T47D (cell line): ENCODE results near the gene RPTOR.

ENCODE experiments used
- DNase-seq, 2 experiments: peaks; one replicate each; pipeline versions ENCODE4 v3.0.0 to v3.0.0-alpha.2; 2011 to 2012; ENCODE audit warnings: low read depth in 1 of 2, low spot score in 1 of 2
- JUND ChIP-seq: IDR thresholded peaks from 2 replicates; pipeline ENCODE4 v1.6.1; 2012; ENCODE audit warnings: low read depth
- in situ Hi-C: cut with HindIII; loops from 2 replicates; pipeline ENCODE4 v1.10.0; 2016; ENCODE audit warnings: low sequenced_read_pairs, low pct_unique_long_range_greater_than_20kb

The RPTOR gene

DNA sequence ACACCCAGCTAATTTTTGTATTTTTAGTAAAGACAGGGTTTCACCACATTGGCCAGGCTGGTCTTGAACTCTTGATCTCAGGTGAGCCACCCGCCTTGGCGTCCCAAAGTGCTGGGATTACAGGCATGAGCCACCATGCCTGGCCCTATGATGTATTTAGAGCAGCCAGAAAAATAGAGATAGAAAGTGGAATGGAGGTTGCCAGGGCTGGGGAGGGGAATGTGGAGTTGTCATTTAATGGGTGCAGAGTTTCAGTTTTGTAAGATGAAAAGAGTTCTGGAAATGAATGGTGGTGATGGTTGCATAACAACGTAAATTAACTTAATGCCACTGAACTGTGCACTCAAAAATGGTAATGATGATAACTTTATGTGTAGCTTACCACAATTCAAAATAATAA, 36.7 kb upstream of the RPTOR start:
- DNase-seq: no peak
- no peak for TF ChIP-seq JUND
- in situ Hi-C loops: no loop called here

DNA sequence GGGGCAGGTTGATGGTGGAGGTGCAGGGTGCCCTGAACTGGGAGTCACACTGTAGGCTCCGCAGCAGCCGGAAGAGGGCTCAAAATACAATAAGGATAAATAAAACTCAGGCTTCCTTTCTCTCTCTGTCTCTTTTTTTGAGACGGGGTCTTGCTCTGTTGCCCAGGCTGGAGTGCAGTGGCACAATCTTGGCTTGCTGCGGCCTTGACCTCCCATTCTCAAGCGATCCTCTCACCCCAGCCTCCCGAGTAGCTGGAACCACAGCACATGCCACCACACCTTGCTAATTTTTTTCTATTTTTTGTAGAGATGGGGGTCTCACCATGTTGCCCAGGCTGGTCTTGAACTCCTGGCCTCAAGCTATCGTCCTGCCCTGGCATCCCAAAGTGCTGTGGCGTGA, 35.3 kb upstream of the RPTOR start:
- in situ Hi-C loops: no loop called here

DNA sequence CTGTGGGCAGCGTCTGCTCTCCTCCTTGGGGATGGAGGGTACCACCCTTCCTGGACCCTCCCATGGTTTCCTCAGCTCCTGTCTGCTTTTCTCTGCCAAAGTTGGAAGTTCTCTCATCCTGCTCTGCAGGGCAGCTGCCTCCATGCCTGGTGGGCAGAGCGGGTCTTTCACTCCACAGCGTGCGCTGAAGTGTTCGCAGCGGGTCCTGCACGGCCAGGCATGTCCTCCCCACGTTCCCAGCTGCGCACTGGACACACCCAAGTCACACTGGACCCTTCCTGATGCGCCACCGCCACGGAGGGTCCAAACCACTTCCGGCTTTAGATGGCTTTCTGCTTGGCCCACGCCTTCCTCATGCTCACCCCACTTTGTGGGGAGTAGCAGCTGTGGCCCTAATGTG, 34.5 kb upstream of the RPTOR start:
- DNase-seq: no peak
- in situ Hi-C loops: no loop called here
- TF ChIP-seq JUND: no peak

More for the DNA sequence above, 35.3 kb upstream of the RPTOR start:
- TF ChIP-seq JUND: no peak
- no peak for DNase-seq

DNA sequence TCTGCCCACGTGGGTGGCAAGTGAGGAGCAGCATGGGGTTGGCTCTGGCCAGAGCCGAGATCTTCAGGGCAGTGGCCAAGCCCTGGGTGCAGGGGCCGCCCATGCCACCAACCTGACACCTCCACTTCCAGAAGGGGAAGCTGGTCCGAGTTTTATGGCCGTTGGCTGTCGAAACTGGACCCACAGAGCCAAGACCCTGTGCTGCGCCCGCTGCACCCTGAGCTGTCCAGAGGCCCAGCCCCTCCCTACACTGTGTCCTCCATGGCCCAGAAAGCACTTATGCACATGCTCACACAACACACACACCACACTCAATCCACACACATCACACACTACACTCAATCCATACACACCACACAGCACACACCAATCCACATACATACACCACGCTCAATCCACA, 33.9 kb upstream of the RPTOR start:
- in situ Hi-C loops: no loop called here
- no peak for DNase-seq
- TF ChIP-seq JUND: no peak

DNA sequence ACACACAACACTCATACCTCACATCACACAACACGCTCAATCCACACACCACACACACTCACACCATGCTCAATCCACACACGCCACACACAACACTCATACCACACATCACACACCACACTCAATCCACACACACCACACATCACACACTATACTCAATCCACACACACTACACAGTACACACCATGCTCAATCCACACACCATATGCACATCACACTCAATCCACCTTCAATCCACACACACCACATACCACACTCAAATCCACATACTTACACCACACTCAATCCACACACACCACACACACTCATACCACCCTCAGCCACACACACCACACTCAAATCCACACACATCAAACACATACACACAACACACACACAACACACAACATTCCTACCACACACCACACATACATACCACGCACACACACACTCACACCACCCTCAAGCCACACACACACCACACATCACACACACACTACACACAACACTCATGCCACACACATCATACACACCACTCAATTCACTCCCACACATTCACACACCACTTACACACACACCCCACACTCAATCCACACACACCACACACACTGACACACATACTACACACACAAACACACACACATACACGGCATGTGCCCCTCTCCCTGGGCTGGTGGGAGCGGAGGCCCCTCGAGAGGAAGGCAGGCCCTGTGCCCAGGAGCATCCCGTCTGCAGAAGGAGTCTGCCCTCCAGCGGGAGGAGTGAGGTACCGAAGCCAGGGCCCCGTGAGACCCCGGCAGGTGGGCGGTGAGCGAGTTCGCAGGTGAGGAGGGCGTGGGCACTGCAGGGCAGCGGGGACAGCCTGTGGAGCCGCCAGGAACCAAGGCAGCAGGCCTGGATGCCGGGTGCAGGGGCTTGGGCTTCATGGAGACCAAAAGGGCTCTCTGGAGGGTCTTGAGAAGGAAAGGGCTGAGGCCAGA, 33.1 kb upstream of the RPTOR start:
- in situ Hi-C loops: no loop called here
- TF ChIP-seq JUND: no peak
- no peak for DNase-seq

DNA sequence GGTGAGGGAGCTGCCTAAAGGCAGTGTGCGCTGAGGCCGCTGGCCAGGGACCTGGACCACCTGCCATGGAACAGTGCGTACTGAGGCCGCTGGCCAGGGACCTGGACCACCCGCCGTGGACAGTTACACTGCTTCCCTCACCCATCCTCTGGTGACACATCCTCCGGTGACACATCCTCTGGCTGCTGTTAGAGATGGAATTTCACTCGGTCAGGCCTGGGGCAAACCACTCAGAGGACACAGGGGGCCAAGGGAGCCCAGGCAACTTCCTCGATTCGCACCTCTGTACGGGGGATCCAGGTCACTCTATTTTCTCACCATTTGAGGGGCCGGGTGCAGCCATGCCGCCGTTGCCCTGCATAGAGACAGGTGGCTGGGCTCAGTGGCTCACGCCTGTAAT, 32.4 kb upstream of the RPTOR start:
- TF ChIP-seq JUND: no peak
- no peak for DNase-seq
- in situ Hi-C loops: no loop called here

DNA sequence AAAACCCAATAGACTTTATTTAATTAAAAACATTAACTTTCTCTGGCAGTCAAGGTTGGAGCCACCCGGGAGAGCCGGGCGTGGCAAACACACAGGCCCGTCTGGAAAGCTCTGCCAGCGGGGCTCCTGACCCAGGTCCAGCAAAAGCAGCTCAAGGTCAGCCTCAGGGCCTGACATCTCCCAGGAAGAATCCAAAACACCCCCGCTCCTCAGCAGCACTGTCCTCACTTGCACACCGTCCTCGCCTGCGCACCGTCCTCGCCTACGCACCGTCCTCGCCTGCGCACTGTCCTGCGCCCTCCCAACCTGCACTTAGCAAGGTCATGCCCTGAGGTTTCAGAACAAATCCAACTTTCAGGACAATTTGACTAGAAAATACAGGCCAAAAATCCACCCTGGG, 31.4 kb upstream of the RPTOR start:
- in situ Hi-C loops: no loop called here
- no peak for TF ChIP-seq JUND
- no peak for DNase-seq

DNA sequence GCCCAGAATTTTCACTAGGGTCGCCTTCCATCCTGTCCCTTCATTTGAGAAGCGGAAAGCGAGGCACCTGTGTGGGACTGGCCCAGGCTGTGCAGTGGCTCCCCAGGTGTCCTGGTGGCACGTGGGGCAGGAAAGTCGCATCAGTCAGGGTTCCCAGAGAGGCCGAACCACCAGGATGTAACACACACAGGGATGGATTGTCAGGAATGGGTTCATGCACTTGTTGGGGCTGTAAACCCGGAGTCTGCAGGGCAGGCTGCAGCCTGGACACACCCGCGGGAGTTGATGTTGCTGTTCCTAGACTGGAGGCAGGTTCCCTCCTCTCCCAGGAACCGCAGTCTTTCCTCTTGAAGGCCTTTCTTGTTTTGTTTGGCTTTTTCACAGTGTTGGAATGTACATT, 30.7 kb upstream of the RPTOR start:
- DNase-seq: no peak
- no peak for TF ChIP-seq JUND
- in situ Hi-C loops: no loop called here

DNA sequence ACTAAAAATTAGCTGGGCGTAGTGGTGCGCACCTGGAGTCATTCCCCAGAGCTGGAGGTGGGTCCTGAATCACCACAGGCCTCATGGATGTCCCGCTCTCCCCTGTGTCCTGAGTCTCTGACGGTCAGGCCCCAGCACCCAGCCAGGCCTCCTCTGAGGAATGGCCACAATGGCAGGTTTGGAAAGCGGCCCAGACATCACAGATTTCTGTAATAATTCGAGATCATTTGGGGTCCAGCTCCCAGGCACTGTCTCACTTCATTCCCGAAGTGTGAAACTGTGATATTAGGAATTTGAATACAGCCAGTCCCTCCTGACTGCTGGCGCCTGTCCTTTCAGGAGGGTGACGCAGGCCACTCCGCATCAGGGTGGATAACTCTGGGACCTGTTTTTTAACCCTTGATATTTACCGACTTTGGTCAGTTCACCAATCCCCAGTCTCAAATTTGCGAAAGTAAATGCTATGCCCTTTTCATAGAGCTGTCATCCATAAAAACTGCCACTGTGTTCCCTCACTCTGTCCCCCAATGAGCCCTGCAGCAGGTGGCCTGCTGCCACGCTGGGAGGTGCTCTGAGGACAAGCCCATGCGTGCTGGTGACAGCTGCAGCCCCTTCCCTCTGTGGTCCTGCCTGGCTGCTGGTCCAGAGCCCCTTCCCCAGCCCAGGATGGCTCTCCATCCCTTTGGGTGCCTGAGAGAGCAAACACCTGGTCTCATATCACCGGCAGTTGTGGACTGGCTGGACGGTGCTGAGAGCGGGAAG, 28.3 kb upstream of the RPTOR start:
- in situ Hi-C loops: no loop called here
- DNase-seq: no peak

DNA sequence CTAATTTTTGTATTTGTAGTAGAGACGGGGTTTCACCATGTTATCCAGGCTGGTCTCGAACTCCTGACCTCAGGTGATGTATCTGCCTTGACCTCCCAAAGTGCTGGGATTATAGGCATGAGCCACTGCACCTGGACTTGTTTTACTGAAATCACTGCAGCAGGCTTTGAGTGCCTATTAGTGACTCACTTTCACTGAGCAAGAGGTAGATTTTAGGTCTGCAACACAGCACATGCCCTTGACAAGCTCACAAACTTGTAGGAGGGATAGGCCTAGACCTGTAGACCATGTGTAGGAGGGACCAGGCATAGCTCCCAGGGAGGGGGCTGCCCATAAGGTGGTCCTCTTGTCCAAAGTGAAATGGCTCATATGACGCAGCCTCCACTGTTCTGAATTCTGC, 27.0 kb upstream of the RPTOR start:
- no peak for TF ChIP-seq JUND
- in situ Hi-C loops: no loop called here
- DNase-seq: no peak

More for the DNA sequence above, 28.3 kb upstream of the RPTOR start:
- TF ChIP-seq JUND: no peak

DNA sequence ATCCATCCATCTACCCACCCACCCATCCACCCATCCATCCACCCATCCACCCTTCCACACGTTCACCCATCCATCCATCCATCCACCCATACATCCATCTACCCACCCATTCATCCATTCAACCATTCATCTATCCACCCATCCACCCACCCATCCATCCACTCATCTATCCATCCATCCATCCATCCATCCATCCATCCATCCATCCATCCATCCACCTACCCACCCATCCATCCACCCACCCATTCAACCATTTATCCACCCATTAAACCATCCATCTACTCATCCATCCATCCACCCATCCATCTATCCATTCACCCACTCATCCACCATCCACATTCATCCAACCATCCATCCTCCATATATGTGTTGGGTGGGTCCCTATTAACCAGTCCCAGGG, 26.2 kb upstream of the RPTOR start:
- in situ Hi-C loops: no loop called here
- no peak for DNase-seq
- no peak for TF ChIP-seq JUND

DNA sequence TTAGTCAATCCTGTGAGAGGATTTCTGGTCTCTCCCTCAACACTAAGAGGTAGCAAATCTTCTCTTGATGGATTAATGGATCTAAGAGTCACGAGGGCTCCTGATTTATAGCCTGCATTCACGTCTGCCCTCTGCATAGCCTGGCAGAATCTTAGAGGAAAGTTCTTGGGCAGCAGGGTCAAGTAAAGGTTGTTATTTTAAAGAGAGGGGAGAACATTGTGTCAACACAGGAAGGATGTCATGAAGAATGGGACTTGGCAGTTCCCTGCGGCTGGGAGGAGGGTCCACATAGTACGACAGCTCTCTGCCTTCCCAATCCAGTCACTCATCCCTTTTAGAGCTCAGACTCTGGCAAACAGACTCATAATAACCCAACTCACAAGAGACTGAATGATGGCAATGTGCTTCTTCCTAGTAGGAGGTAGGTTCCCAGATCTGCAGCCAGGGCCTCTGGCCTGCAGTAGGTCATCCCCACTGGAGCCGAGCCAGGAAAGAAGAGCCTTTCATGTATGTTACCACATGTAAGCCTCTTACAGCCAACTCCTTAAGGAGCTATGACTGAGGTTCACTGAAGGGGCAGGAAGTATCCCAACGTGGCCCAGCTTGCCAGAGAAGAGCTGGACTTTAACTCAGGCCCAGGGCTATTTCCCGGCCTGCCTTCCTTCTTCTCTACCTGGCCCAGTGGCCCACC, 25.4 kb upstream of the RPTOR start:
- in situ Hi-C loops: no loop called here
- TF ChIP-seq JUND: no peak
- no peak for DNase-seq
